ENCODE data around the gene WFDC10B. TPM values are rescaled to one million over a fixed set of nuclear protein-coding genes. Genes with fewer than 3 reads are reported as not detected.

The WFDC10B gene
- total RNA-seq, 1 experiment from 2014 or later: not detected

DNA sequence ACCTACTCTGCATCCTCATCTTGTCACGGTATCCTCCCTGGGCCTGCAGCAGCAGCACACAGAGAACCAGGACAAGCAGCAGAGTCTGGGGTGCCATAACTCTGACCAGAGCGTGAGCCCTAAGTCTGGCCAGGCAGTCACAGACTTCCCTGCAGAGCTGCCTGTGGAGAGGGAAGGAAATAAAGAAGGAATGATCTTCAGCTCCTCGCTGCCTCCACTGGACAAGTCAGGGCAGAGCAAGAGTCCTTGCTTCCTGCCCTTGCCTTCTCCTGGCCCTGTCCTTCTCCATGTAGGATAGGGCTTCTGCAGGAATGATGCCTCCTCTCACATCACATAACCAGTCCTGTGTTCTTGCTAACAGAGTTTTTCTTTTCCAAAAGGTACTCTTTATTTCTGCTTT lies 18.9 kb downstream of the WFDC10B start:
- CTCF ChIA-PET: no interaction called here
- in situ Hi-C loops (cut with HindIII; ENCODE audit: low pct_unique_long_range_greater_than_20kb, low sequenced_read_pairs): no loop called here
- POLR2A ChIA-PET: no interaction called here
- no TSS peak for BruUV-seq (replicated peaks)
- ATAC-seq (peak; percentile 85), DNase-seq (ENCODE audit: low read depth, low spot score) (no peak)
- no peaks in the 10 kb centered on the region for H3K27me3 ChIP-seq (ENCODE audit: control insufficient read depth, insufficient read depth, low read length)
- TF ChIP-seq, protein P1, sequence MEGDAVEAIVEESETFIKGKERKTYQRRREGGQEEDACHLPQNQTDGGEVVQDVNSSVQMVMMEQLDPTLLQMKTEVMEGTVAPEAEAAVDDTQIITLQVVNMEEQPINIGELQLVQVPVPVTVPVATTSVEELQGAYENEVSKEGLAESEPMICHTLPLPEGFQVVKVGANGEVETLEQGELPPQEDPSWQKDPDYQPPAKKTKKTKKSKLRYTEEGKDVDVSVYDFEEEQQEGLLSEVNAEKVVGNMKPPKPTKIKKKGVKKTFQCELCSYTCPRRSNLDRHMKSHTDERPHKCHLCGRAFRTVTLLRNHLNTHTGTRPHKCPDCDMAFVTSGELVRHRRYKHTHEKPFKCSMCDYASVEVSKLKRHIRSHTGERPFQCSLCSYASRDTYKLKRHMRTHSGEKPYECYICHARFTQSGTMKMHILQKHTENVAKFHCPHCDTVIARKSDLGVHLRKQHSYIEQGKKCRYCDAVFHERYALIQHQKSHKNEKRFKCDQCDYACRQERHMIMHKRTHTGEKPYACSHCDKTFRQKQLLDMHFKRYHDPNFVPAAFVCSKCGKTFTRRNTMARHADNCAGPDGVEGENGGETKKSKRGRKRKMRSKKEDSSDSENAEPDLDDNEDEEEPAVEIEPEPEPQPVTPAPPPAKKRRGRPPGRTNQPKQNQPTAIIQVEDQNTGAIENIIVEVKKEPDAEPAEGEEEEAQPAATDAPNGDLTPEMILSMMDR (IDR thresholded peaks at IDR 0.05): peak; percentile 23; the same call in 1 of the 2 replicates
- no peak for TF ChIP-seq TCF7L2 (IDR thresholded peaks at IDR 0.05; ENCODE audit: low read depth, low read length)
- H3K4me1 ChIP-seq (ENCODE audit: control insufficient read depth, insufficient read depth, low read length): no peaks in the 10 kb centered on the region
- intact Hi-C loops (cut with micrococcal nuclease; ENCODE audit: unreplicated experiment): loop anchor here (2.0 kb wide), 1 partner anchor 23 kb away; no protein-coding TSS in a partner anchor
- H3K36me3 ChIP-seq (ENCODE audit: control insufficient read depth, insufficient read depth, low read length): no peaks in the 10 kb centered on the region
- H3K4me3 ChIP-seq (ENCODE audit: low read depth in 2 of 2, low read length in 2 of 2): no peak overlapping the region
- H3K27ac ChIP-seq (ENCODE audit: low read length): no peak overlapping the region
- no peaks in the 10 kb centered on the region for H3K9me3 ChIP-seq (ENCODE audit: control insufficient read depth, insufficient read depth, low read depth, low read length)

DNA sequence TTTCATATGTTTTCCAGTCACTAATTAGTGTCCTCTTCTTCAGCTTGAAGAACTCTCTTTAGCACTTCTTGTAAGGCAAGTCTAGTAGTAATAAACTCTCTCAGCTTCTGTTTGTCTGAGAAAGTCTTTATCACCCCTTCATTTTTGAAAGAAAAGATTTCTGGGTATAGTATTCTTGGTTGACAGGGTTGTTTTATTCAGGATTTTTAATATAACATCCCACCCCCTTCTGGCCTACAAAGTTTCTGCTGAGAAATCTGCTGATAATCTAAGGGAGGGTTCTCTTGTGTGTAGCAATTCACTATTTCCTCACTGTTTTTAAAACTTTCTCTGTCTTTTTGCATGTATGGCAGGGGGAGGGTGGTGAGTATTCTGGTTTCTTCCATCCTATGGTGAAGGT lies 25.2 kb downstream of the WFDC10B start:
- no TSS peak for BruUV-seq (replicated peaks)
- Histone ChIP-seq H3K9me3 (ENCODE audit: control insufficient read depth, insufficient read depth, low read depth, low read length) (no peaks in the 10 kb centered on the region; the same call in 1 of the 2 replicates), H3K27me3 (ENCODE audit: control insufficient read depth, insufficient read depth, low read length) (no peaks in the 10 kb centered on the region), H3K36me3 (ENCODE audit: control insufficient read depth, insufficient read depth, low read length) (no peaks in the 10 kb centered on the region), H3K27ac (ENCODE audit: low read length) (no peak overlapping the region), H3K4me3 (ENCODE audit: low read depth in 2 of 2, low read length in 2 of 2) (no peak overlapping the region), H3K4me1 (ENCODE audit: control insufficient read depth, insufficient read depth, low read length) (no peaks in the 10 kb centered on the region)
- in situ Hi-C loops (cut with HindIII; ENCODE audit: low pct_unique_long_range_greater_than_20kb, low sequenced_read_pairs) (no loop called here), intact Hi-C loops (cut with micrococcal nuclease; ENCODE audit: unreplicated experiment) (no loop called here)
- CTCF ChIA-PET: no interaction called here
- no peak for DNase-seq (ENCODE audit: low read depth, low spot score)
- POLR2A ChIA-PET: no interaction called here
- TF ChIP-seq, protein P1 (IDR thresholded peaks at IDR 0.05): no peak
- TF ChIP-seq POLR2AphosphoS5 (IDR thresholded peaks at IDR 0.05; ENCODE audit: low read depth, low read length) (no peak), TCF7L2 (IDR thresholded peaks at IDR 0.05; ENCODE audit: low read depth, low read length) (no peak), SIN3A (IDR thresholded peaks at IDR 0.05; ENCODE audit: borderline replicate concordance, insufficient read depth, low read depth, low read length) (no peak)
- TF ChIP-seq, protein P2, sequence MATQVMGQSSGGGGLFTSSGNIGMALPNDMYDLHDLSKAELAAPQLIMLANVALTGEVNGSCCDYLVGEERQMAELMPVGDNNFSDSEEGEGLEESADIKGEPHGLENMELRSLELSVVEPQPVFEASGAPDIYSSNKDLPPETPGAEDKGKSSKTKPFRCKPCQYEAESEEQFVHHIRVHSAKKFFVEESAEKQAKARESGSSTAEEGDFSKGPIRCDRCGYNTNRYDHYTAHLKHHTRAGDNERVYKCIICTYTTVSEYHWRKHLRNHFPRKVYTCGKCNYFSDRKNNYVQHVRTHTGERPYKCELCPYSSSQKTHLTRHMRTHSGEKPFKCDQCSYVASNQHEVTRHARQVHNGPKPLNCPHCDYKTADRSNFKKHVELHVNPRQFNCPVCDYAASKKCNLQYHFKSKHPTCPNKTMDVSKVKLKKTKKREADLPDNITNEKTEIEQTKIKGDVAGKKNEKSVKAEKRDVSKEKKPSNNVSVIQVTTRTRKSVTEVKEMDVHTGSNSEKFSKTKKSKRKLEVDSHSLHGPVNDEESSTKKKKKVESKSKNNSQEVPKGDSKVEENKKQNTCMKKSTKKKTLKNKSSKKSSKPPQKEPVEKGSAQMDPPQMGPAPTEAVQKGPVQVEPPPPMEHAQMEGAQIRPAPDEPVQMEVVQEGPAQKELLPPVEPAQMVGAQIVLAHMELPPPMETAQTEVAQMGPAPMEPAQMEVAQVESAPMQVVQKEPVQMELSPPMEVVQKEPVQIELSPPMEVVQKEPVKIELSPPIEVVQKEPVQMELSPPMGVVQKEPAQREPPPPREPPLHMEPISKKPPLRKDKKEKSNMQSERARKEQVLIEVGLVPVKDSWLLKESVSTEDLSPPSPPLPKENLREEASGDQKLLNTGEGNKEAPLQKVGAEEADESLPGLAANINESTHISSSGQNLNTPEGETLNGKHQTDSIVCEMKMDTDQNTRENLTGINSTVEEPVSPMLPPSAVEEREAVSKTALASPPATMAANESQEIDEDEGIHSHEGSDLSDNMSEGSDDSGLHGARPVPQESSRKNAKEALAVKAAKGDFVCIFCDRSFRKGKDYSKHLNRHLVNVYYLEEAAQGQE (IDR thresholded peaks at IDR 0.05; ENCODE audit: insufficient read depth in 1 of 2, low read depth in 2 of 2, low read length in 1 of 2): no peak
- ATAC-seq: no peak
